ENCODE data around the gene KLHL29.

Gene KLHL29

GRCh38 chr2:23718931-23719700, 334.1 kb downstream of the KLHL29 start:
- Histone ChIP-seq H2AK5ac (ENCODE audit: low read length) (no peak overlapping the region), H3K27me3 (ENCODE audit: insufficient read depth, low read length) (no peaks in the 10 kb centered on the region), H3K4me2 (ENCODE audit: low read length) (no peak overlapping the region), H3K4me3 (ENCODE audit: low read depth, low read length) (no peak overlapping the region), H3K9me3 (ENCODE audit: insufficient read depth, low read depth, low read length) (peaks cover 4% of the 10 kb centered on the region), H4K91ac (ENCODE audit: low read depth, low read length) (no peak overlapping the region), H3K14ac (ENCODE audit: low read length) (no peak overlapping the region), H3K36me3 (ENCODE audit: control insufficient read depth in 1 of 2, insufficient read depth in 2 of 2, low read length in 2 of 2) (no peaks in the 10 kb centered on the region), H3K23ac (ENCODE audit: low read length) (no peak overlapping the region), H2AFZ (ENCODE audit: insufficient read depth, low read length, poor library complexity) (no peak overlapping the region), H2BK5ac (ENCODE audit: low read depth, low read length, poor library complexity) (no peak overlapping the region), H3K4me1 (ENCODE audit: control insufficient read depth in 1 of 2, insufficient read depth in 2 of 2, low read length in 2 of 2) (peaks cover 4 to 7% of the 10 kb centered on the region in 2 experiments), H4K8ac (ENCODE audit: low read depth, low read length) (no peak overlapping the region), H4K12ac (ENCODE audit: low read depth, low read length) (no peak overlapping the region), H3K4ac (ENCODE audit: low read depth, low read length) (no peak overlapping the region), H2BK120ac (ENCODE audit: insufficient read depth, low read length, poor library complexity) (no peak overlapping the region), H3K27ac (ENCODE audit: low read depth, low read length) (no peak overlapping the region), H3K18ac (ENCODE audit: low read length) (no peak overlapping the region), H3K79me1 (ENCODE audit: low read length) (no peaks in the 10 kb centered on the region), H3K9ac (ENCODE audit: low read length) (no peak overlapping the region), H3K79me2 (ENCODE audit: control insufficient read depth, insufficient read depth, low read length, poor library complexity) (no peaks in the 10 kb centered on the region), H2BK12ac (ENCODE audit: low read length) (no peak overlapping the region)
- no peak for DNase-seq
- WGBS (ENCODE audit: extremely low coverage, insufficient coverage, insufficient read length): no CpG with 5 or more reads among the region's 4 CpGs

- no peaks in the 10 kb centered on the region for H3K36me3 ChIP-seq (ENCODE audit: control insufficient read depth in 1 of 2, insufficient read depth in 2 of 2, low read length in 2 of 2)
- no peak overlapping the region for H4K8ac ChIP-seq (ENCODE audit: low read depth, low read length)
- no peak overlapping the region for H3K4me3 ChIP-seq (ENCODE audit: low read depth, low read length)
- no peak overlapping the region for H3K14ac ChIP-seq (ENCODE audit: low read length)
- no peak overlapping the region for H2BK120ac ChIP-seq (ENCODE audit: insufficient read depth, low read length, poor library complexity)
- H4K12ac ChIP-seq (ENCODE audit: low read depth, low read length): no peak overlapping the region
- H2AFZ ChIP-seq (ENCODE audit: insufficient read depth, low read length, poor library complexity): no peak overlapping the region
- no peak overlapping the region for H3K18ac ChIP-seq (ENCODE audit: low read length)
- no peak overlapping the region for H2AK5ac ChIP-seq (ENCODE audit: low read length)
- H3K4ac ChIP-seq (ENCODE audit: low read depth, low read length): no peak overlapping the region
- H3K79me2 ChIP-seq (ENCODE audit: control insufficient read depth, insufficient read depth, low read length, poor library complexity): no peaks in the 10 kb centered on the region
- peaks cover 4 to 7% of the 10 kb centered on the region in 2 experiments for H3K4me1 ChIP-seq (ENCODE audit: control insufficient read depth in 1 of 2, insufficient read depth in 2 of 2, low read length in 2 of 2)
- no peak overlapping the region for H2BK5ac ChIP-seq (ENCODE audit: low read depth, low read length, poor library complexity)
- H3K9me3 ChIP-seq (ENCODE audit: insufficient read depth, low read depth, low read length): peaks cover 4% of the 10 kb centered on the region
- no peaks in the 10 kb centered on the region for H3K27me3 ChIP-seq (ENCODE audit: insufficient read depth, low read length)
- H3K23ac ChIP-seq (ENCODE audit: low read length): no peak overlapping the region
- peak overlapping the region; percentile 10 for H2BK12ac ChIP-seq (ENCODE audit: low read length)
- no CpG with 5 or more reads among the region's 5 CpGs for WGBS (ENCODE audit: extremely low coverage, insufficient coverage, insufficient read length)
- DNase-seq: no peak
- H3K27ac ChIP-seq (ENCODE audit: low read depth, low read length): no peak overlapping the region
- H3K79me1 ChIP-seq (ENCODE audit: low read length): no peaks in the 10 kb centered on the region
- H4K91ac ChIP-seq (ENCODE audit: low read depth, low read length): no peak overlapping the region
- no peak overlapping the region for H3K4me2 ChIP-seq (ENCODE audit: low read length)
- no peak overlapping the region for H3K9ac ChIP-seq (ENCODE audit: low read length)
Measured at GRCh38 chr2:23719716-23720115, 334.7 kb downstream of the KLHL29 start.

GRCh38 chr2:23720705-23721453, 335.9 kb downstream of the KLHL29 start:
- no peak overlapping the region for H2BK12ac ChIP-seq (ENCODE audit: low read length)
- no peak overlapping the region for H3K27ac ChIP-seq (ENCODE audit: low read depth, low read length)
- no peak overlapping the region for H3K14ac ChIP-seq (ENCODE audit: low read length)
- no peak overlapping the region for H2AK5ac ChIP-seq (ENCODE audit: low read length)
- H3K9me3 ChIP-seq (ENCODE audit: insufficient read depth, low read depth, low read length): peaks cover 4% of the 10 kb centered on the region
- no peak overlapping the region for H3K4ac ChIP-seq (ENCODE audit: low read depth, low read length)
- no peaks in the 10 kb centered on the region for H3K79me2 ChIP-seq (ENCODE audit: control insufficient read depth, insufficient read depth, low read length, poor library complexity)
- H3K4me1 ChIP-seq (ENCODE audit: control insufficient read depth in 1 of 2, insufficient read depth in 2 of 2, low read length in 2 of 2): peaks cover 4 to 7% of the 10 kb centered on the region in 2 experiments
- H4K12ac ChIP-seq (ENCODE audit: low read depth, low read length): no peak overlapping the region
- no peak overlapping the region for H3K4me2 ChIP-seq (ENCODE audit: low read length)
- no peak overlapping the region for H4K8ac ChIP-seq (ENCODE audit: low read depth, low read length)
- WGBS (ENCODE audit: extremely low coverage, insufficient coverage, insufficient read length): no CpG with 5 or more reads among the region's 4 CpGs
- no peak overlapping the region for H3K23ac ChIP-seq (ENCODE audit: low read length)
- H3K9ac ChIP-seq (ENCODE audit: low read length): no peak overlapping the region
- H2BK5ac ChIP-seq (ENCODE audit: low read depth, low read length, poor library complexity): no peak overlapping the region
- no peak overlapping the region for H4K91ac ChIP-seq (ENCODE audit: low read depth, low read length)
- no peak overlapping the region for H3K18ac ChIP-seq (ENCODE audit: low read length)
- DNase-seq: no peak
- no peaks in the 10 kb centered on the region for H3K27me3 ChIP-seq (ENCODE audit: insufficient read depth, low read length)
- no peak overlapping the region for H2AFZ ChIP-seq (ENCODE audit: insufficient read depth, low read length, poor library complexity)
- H3K36me3 ChIP-seq (ENCODE audit: control insufficient read depth in 1 of 2, insufficient read depth in 2 of 2, low read length in 2 of 2): no peaks in the 10 kb centered on the region
- H3K4me3 ChIP-seq (ENCODE audit: low read depth, low read length): peak overlapping the region; percentile 23
- no peaks in the 10 kb centered on the region for H3K79me1 ChIP-seq (ENCODE audit: low read length)
- no peak overlapping the region for H2BK120ac ChIP-seq (ENCODE audit: insufficient read depth, low read length, poor library complexity)

GRCh38 chr2:23721454-23721826, 336.5 kb downstream of the KLHL29 start:
- Histone ChIP-seq H3K27ac (ENCODE audit: low read depth, low read length) (no peak overlapping the region), H3K4me2 (ENCODE audit: low read length) (no peak overlapping the region), H3K27me3 (ENCODE audit: insufficient read depth, low read length) (no peaks in the 10 kb centered on the region), H4K12ac (ENCODE audit: low read depth, low read length) (no peak overlapping the region), H3K79me2 (ENCODE audit: control insufficient read depth, insufficient read depth, low read length, poor library complexity) (no peaks in the 10 kb centered on the region), H2AK5ac (ENCODE audit: low read length) (no peak overlapping the region), H2AFZ (ENCODE audit: insufficient read depth, low read length, poor library complexity) (no peak overlapping the region), H2BK12ac (ENCODE audit: low read length) (no peak overlapping the region), H3K9ac (ENCODE audit: low read length) (no peak overlapping the region), H3K9me3 (ENCODE audit: insufficient read depth, low read depth, low read length) (peaks cover 4% of the 10 kb centered on the region), H3K23ac (ENCODE audit: low read length) (no peak overlapping the region), H3K79me1 (ENCODE audit: low read length) (no peaks in the 10 kb centered on the region), H3K4me1 (ENCODE audit: control insufficient read depth in 1 of 2, insufficient read depth in 2 of 2, low read length in 2 of 2) (peaks cover 4 to 7% of the 10 kb centered on the region in 2 experiments), H2BK5ac (ENCODE audit: low read depth, low read length, poor library complexity) (no peak overlapping the region), H3K4ac (ENCODE audit: low read depth, low read length) (no peak overlapping the region), H4K91ac (ENCODE audit: low read depth, low read length) (no peak overlapping the region), H3K4me3 (ENCODE audit: low read depth, low read length) (no peak overlapping the region), H3K14ac (ENCODE audit: low read length) (no peak overlapping the region), H4K8ac (ENCODE audit: low read depth, low read length) (no peak overlapping the region), H2BK120ac (ENCODE audit: insufficient read depth, low read length, poor library complexity) (no peak overlapping the region), H3K36me3 (ENCODE audit: control insufficient read depth in 1 of 2, insufficient read depth in 2 of 2, low read length in 2 of 2) (no peaks in the 10 kb centered on the region), H3K18ac (ENCODE audit: low read length) (no peak overlapping the region)
- no CpG with 5 or more reads among the region's 2 CpGs for WGBS (ENCODE audit: extremely low coverage, insufficient coverage, insufficient read length)
- no peak for DNase-seq
